GM12891 (cell line): Measurements from ENCODE around the gene GRAP2.

Source experiments
- DNase-seq: peaks from one replicate; pipeline ENCODE4 v3.0.0; 2011; ENCODE audit warnings: low spot score; ENCODE audit not compliant: insufficient read length
- FAIRE-seq: peaks from 2 replicates; lab custom pipeline; 2011; peaks lifted over from hg19 to GRCh38; lab: Jason Lieb, UNC
- PAX5 ChIP-seq: IDR thresholded peaks from 2 replicates; pipeline ENCODE4 v1.6.1; 2011; ENCODE audit warnings: low read length, moderate library complexity, mild to moderate bottlenecking; ENCODE audit not compliant: insufficient read depth, severe bottlenecking
- POLR2A ChIP-seq: IDR thresholded peaks from 2 replicates; pipeline ENCODE4 v1.6.1; 2011; ENCODE audit warnings: low read depth, low read length, control low read depth
- POLR2AphosphoS5 ChIP-seq: IDR thresholded peaks from 2 replicates; pipeline ENCODE4 v1.6.1; 2011; ENCODE audit warnings: low read depth, low read length, control low read depth
- POU2F2 ChIP-seq: IDR thresholded peaks from 2 replicates; pipeline ENCODE4 v1.6.1; 2011; ENCODE audit warnings: low read depth, mild to moderate bottlenecking, control low read depth, low read length, moderate library complexity
- SPI1 ChIP-seq: IDR thresholded peaks from 2 replicates; pipeline ENCODE4 v1.6.1; 2011; ENCODE audit warnings: low read depth, low read length, control low read depth
- TAF1 ChIP-seq: IDR thresholded peaks from 2 replicates; pipeline ENCODE4 v1.6.1; 2011; ENCODE audit warnings: low read depth, low read length, control low read depth

Gene GRAP2

GRCh38 chr22:40006641-40007040, 105.8 kb downstream of the GRAP2 start:
- TF ChIP-seq PAX5 (no peak), TAF1 (no peak), POLR2A (no peak), POLR2AphosphoS5 (no peak), POU2F2 (no peak), SPI1 (no peak)
- FAIRE-seq (no peak), DNase-seq (no peak)

- no peak for FAIRE-seq
- no peak for TF ChIP-seq SPI1
- TF ChIP-seq POLR2AphosphoS5 = no peak
- TF ChIP-seq POLR2A = no peak
- no peak for TF ChIP-seq TAF1
- no peak for TF ChIP-seq POU2F2
- no peak for TF ChIP-seq PAX5
- DNase-seq = no peak
These were observed 107.2 kb downstream of the GRAP2 start for GRCh38 chr22:40007853-40008710.

DNA sequence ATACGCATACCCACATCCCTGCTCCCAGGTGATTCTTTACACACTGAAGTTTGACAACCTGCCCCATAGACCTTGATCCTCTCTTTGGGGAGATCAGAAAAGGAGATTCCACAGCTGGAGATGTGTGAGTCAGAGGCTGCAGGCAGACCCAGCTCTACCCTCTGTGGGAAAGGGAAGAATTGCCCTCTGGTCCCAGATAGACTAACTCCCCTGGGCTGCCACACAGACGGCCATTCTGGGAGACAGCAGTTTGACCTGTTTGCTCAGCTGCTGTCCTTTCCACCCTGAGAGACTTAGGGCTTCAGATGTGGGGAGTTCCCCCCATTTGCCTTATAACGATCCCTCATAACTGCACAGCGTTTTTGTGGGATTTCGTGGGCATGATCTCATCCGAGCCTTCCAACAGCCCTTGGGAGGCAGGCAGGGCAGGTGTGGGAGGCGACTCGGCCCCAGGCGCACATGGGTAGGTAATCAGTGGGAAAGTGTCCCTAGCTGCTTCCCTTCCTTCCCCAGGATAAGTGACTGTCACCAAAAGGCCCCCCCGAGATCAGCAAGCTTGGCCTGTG, 107.9 kb downstream of the GRAP2 start:
- TF ChIP-seq POU2F2 = no peak
- TF ChIP-seq POLR2AphosphoS5 = no peak
- DNase-seq = no peak
- no peak for FAIRE-seq

DNA sequence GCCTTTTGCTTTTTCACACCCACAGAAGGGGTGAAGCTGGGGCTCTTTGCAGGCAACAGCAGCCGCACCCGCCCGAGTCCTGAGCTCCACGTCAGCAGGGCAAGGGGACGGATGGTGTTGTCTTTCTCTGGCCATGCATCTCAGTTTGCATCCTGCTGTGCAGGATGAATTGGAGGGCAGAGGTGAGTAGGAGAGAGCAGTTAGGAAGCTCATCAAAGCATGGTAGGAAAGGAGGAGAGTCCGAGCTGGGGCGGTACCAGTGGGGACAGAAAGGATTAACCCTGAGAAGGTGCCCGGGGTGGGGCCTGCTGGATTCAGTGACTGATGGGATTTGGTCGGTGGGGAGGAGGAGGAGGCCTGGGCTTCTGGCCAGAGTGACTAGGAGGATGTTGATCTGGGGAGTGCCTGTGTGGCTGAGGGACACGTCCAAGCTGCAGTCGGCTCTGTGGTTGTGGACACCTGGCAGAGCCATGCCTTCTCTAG, 108.4 kb downstream of the GRAP2 start:
- FAIRE-seq = no peak
- TF ChIP-seq PAX5 = no peak
- TF ChIP-seq SPI1 = no peak
- TF ChIP-seq POLR2AphosphoS5 = no peak
- no peak for TF ChIP-seq TAF1
- no peak for TF ChIP-seq POLR2A
- TF ChIP-seq POU2F2 = no peak
- no peak for DNase-seq

DNA sequence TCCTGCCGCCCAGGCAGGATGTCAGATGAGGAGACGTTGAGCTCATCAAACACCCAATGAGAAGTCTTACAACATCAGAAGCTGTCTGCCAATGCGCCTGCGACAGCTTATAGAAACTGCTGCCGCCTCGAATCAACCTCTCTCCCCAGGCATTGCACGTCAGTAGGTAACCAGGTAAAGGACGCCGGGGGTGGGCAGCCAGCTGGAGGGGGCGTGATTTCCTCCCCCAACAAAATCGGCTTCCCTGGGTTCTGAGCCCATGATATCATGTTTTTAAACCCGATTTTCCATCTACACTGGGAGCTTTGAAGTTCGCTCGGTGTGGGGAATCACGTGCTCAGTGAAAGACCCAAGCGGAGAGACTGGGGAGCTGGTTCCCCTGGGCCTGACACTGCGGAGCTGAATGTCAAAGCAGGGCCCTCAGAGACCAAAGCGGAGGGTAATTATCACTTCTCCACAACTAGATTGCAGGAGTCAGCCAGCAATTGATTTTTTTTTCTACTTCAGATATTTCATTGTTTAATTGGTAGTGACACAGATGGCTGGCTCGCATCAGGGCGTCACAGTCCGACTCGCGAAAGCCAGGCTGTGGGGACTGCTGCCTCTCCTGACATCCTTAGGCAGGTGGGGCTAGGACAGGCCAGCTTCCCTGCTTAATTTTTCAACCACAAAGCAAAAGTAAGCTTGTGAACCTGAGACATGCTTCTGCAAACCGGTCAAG, 109.2 kb downstream of the GRAP2 start:
- TF ChIP-seq SPI1 = no peak
- TF ChIP-seq PAX5 = no peak
- TF ChIP-seq POLR2AphosphoS5 = no peak
- no peak for TF ChIP-seq POLR2A
- no peak for TF ChIP-seq TAF1
- no peak for TF ChIP-seq POU2F2
- FAIRE-seq (no peak), DNase-seq (no peak)

- FAIRE-seq (no peak), DNase-seq (no peak)
These were observed 109.9 kb downstream of the GRAP2 start for GRCh38 chr22:40010746-40011145.

DNA sequence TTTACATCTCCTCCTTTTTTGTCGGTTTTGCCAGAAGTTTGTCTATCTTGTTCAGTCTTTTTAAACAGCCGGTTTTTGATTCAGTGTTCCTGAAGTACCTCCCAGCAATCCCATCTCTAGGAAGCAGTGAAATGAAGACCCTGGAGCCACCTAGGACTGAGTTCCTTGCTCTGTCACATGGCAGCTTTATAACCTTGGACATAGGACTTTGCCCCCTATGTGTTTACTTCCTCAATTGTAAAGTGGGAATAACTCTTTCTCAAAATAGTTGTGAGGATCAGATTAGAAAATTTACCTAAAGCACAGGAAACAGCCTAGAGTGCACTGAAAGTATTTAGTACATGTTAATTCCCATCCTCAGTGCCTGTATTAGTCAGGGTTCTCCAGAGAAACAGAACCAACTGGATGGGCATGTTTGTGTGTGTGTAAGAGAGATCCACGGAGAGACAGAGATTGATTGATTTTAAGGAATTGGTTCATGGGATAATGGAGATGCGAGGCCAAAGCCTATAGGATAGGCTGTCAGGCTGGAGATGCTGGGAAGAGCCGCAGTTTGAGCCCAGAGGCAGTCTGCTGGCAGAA, 113.9 kb downstream of the GRAP2 start:
- no peak for TF ChIP-seq PAX5
- no peak for TF ChIP-seq SPI1
- no peak for TF ChIP-seq POLR2AphosphoS5
- no peak for TF ChIP-seq POU2F2
- no peak for FAIRE-seq
- DNase-seq = no peak

More at GRCh38 chr22:40010746-40011145, 109.9 kb downstream of the GRAP2 start:
- no peak for TF ChIP-seq TAF1
- TF ChIP-seq POU2F2 = no peak
- no peak for TF ChIP-seq POLR2AphosphoS5
- no peak for TF ChIP-seq POLR2A
- TF ChIP-seq PAX5 = no peak
- TF ChIP-seq SPI1 = no peak

- FAIRE-seq (no peak), DNase-seq (no peak)
- TF ChIP-seq POLR2A = no peak
- no peak for TF ChIP-seq SPI1
- TF ChIP-seq TAF1 = no peak
- no peak for TF ChIP-seq PAX5
- no peak for TF ChIP-seq POLR2AphosphoS5
- no peak for TF ChIP-seq POU2F2
These were observed 114.6 kb downstream of the GRAP2 start for GRCh38 chr22:40015358-40015976.

- FAIRE-seq = no peak
- DNase-seq = no peak
- TF ChIP-seq SPI1 (no peak), POLR2A (no peak)
These were observed 117.2 kb downstream of the GRAP2 start for GRCh38 chr22:40018051-40018450.

DNA sequence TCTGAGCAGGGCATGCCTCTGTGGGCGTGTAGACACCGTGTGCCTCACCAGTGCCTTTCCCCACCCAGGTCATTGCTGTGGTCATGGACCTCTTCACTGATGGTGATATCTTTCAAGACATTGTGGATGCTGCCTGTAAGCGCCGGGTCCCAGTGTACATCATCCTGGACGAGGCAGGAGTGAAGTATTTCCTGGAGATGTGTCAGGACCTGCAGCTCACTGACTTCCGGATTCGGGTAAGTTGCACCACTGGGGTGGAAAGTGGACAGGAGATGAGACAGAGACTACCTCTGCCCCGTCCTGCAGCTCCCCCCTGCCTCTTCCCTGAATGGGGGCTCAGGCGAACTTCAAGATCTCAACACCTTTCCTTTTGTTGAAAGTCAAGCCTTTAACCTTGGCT, 118.2 kb downstream of the GRAP2 start:
- FAIRE-seq = no peak

More for the DNA sequence above, 118.2 kb downstream of the GRAP2 start:
- DNase-seq = no peak
- TF ChIP-seq POLR2A (no peak), PAX5 (no peak), TAF1 (no peak), POU2F2 (no peak), SPI1 (no peak), POLR2AphosphoS5 (no peak)
